HEK293T (cell line): ENCODE data around the gene CCDC157.

Experiments
- ARNT ChIP-seq: fragments of 450-650 bp; IDR thresholded peaks from 2 replicates; pipeline ENCODE4 v1.6.1; 2017; ENCODE audit warnings: mild to moderate bottlenecking
- BHLHE40 ChIP-seq: fragments of 450-650 bp; IDR thresholded peaks from 2 replicates; pipeline ENCODE4 v1.6.1; 2016; ENCODE audit warnings: mild to moderate bottlenecking, moderate library complexity, borderline replicate concordance
- CTBP1 ChIP-seq: fragments of 450-650 bp; IDR thresholded peaks from 2 replicates; pipeline ENCODE4 v1.6.1; 2016; ENCODE audit warnings: borderline replicate concordance
- FOXA1 ChIP-seq: fragments of 450-650 bp; IDR thresholded peaks from 2 replicates; pipeline ENCODE4 v1.6.1; 2016; ENCODE audit warnings: mild to moderate bottlenecking
- FOXK2 ChIP-seq: fragments of 450-650 bp; IDR thresholded peaks from 2 replicates; pipeline ENCODE4 v1.6.1; 2016; ENCODE audit warnings: mild to moderate bottlenecking
- FOXM1 ChIP-seq: fragments of 450-650 bp; IDR thresholded peaks from 2 replicates; pipeline ENCODE4 v1.6.1; 2017; ENCODE audit warnings: mild to moderate bottlenecking, borderline replicate concordance
- HDGF ChIP-seq: fragments of 450-650 bp; IDR thresholded peaks from 2 replicates; pipeline ENCODE4 v1.6.1; 2017; ENCODE audit warnings: antibody characterized with exemption, borderline replicate concordance
- NFRKB ChIP-seq: fragments of 450-650 bp; IDR thresholded peaks from 2 replicates; pipeline ENCODE4 v1.6.1; 2016; ENCODE audit warnings: mild to moderate bottlenecking, moderate library complexity
- SP1 ChIP-seq: fragments of 450-650 bp; IDR thresholded peaks from 2 replicates; pipeline ENCODE4 v1.6.1; 2017
- ZNF384 ChIP-seq: fragments of 450-650 bp; IDR thresholded peaks from 2 replicates; pipeline ENCODE4 v1.6.1; 2016

DNA sequence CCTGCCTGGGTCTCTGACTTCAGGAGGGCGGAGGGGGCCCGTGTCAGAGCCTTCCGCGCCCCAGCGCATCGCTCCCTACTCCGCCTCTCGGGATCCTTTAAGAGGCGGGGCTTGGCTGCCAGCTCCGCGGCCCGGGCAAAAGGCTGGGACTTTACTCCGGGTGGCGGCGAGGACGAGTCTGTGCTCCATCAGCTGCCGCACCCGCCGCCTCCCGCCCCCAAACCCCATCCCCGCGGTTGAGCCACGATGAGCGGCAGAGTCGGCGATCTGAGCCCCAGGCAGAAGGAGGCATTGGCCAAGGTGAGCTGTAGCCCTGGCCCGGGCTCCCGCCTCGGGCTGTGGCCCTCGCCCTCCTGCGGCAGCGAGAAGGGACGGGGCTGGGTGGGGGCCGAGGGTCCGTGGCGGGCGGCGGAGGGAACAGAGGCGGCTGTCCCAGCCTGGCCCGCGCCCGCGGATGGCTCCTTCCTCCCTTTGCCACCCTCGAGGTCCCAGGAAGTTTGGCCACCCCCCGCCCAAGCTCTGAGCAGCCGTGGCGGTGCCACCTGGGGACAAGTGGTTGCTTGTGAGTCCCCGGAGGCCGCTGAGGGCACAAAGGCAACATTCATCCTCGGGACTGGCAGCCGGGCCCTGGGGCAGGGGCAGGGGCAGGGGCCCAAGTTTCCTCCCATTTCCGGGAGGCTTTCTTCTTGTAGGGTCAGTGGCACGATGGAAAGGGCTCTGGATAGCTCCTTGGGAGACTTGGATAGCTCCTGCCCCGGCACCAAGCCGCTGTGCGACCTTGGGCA lies 40.3 kb downstream of the CCDC157 start, which contains the start of gene SEC14L2:
- no peak for TF ChIP-seq FOXA1
- no peak for TF ChIP-seq CTBP1
- TF ChIP-seq ARNT = no peak
- no peak for TF ChIP-seq HDGF
- no peak for TF ChIP-seq SP1
- TF ChIP-seq FOXM1 = no peak
- no peak for TF ChIP-seq FOXK2
- no peak for TF ChIP-seq ZNF384
- TF ChIP-seq NFRKB = no peak
- TF ChIP-seq BHLHE40 = no peak
